ENCODE measurements around the gene CBLB.

The CBLB gene

GRCh38 chr3:105868742-105869530 is at the start of gene CBLB:
Gene CBLB, minus strand, starts transcription at chr3:105869012. Its CDS starts 1,435 bp downstream, at chr3:105867577.
- peak; percentile 97 for DNase-seq

- no peak for DNase-seq
These were observed 48.0 kb upstream of the CBLB start for GRCh38 chr3:105916767-105917166.

- DNase-seq: no peak
These were observed 46.7 kb upstream of the CBLB start for GRCh38 chr3:105915524-105915923.

GRCh38 chr3:105913616-105914015 is 44.8 kb upstream of the CBLB start:
- no peak for DNase-seq

GRCh38 chr3:105912891-105913290 is 44.1 kb upstream of the CBLB start:
- no peak for DNase-seq

GRCh38 chr3:105911496-105911895 is 42.7 kb upstream of the CBLB start:
- no peak for DNase-seq

GRCh38 chr3:105907777-105908176 is 39.0 kb upstream of the CBLB start:
- DNase-seq: no peak

- DNase-seq: no peak
These were observed 38.0 kb upstream of the CBLB start for GRCh38 chr3:105906836-105907235.

GRCh38 chr3:105906345-105906744 is 37.5 kb upstream of the CBLB start:
- DNase-seq: no peak

GRCh38 chr3:105905328-105905727 is 36.5 kb upstream of the CBLB start:
- DNase-seq: no peak

- no peak for DNase-seq
These were observed 36.0 kb upstream of the CBLB start for GRCh38 chr3:105904678-105905284.

GRCh38 chr3:105904251-105904650 is 35.4 kb upstream of the CBLB start:
- DNase-seq: no peak

GRCh38 chr3:105899516-105899915 is 30.7 kb upstream of the CBLB start:
- peak; percentile 7 for DNase-seq

- DNase-seq: no peak
These were observed 22.3 kb upstream of the CBLB start for GRCh38 chr3:105891101-105891500.

- no peak for DNase-seq
These were observed 20.1 kb upstream of the CBLB start for GRCh38 chr3:105888621-105889579.

GRCh38 chr3:105885256-105885655 is 16.4 kb upstream of the CBLB start:
- no peak for DNase-seq

- no peak for DNase-seq
These were observed 15.1 kb upstream of the CBLB start for GRCh38 chr3:105883798-105884377.

- DNase-seq: no peak
These were observed 12.0 kb upstream of the CBLB start for GRCh38 chr3:105880681-105881290.

GRCh38 chr3:105878061-105878460 is 9.2 kb upstream of the CBLB start:
- peak; percentile 50 for DNase-seq

- no peak for DNase-seq
These were observed 8.6 kb upstream of the CBLB start for GRCh38 chr3:105877336-105877910.

GRCh38 chr3:105876780-105877327 is 8.0 kb upstream of the CBLB start:
- DNase-seq: peak; percentile 36
